Kidney (tissue), 14 donors: ENCODE results near the gene PDE6B. TPM values are rescaled to one million over a fixed set of nuclear protein-coding genes. Genes with fewer than 3 reads are reported as not detected.
"Not testable (repeated sequence)": the region's sequence is repeated elsewhere in the genome, so short reads cannot be mapped to it uniquely, and the experiment has no call there.

ENCODE experiments used
- DNase-seq, 5 donors: peaks; one replicate each; pipeline ENCODE4 v3.0.0-alpha.2; 2013 to 2020
- FAIRE-seq: peaks from 2 replicates; lab custom pipeline; 2012; peaks lifted over from hg19 to GRCh38; lab: Jason Lieb, UNC
- H3K27ac ChIP-seq, 2 donors: one replicate each; pipeline ENCODE4 v1.7.0; 2013; ENCODE audit warnings: low read depth in 2 of 2, low read length in 2 of 2, inconsistent platforms in 1 of 2
- H3K27me3 ChIP-seq: one replicate; pipeline ENCODE4 v1.7.1; 2013; ENCODE audit warnings: low read length, inconsistent platforms; ENCODE audit not compliant: control insufficient read depth, insufficient read depth
- H3K36me3 ChIP-seq, 3 donors: one replicate each; pipeline versions ENCODE4 v1.7.0 to v1.7.1; 2013; ENCODE audit warnings: low read length in 3 of 3, control low read depth in 1 of 3, inconsistent platforms in 1 of 3; ENCODE audit not compliant: insufficient read depth in 3 of 3, control insufficient read depth in 2 of 3
- H3K4me1 ChIP-seq, 3 donors: one replicate each; pipeline versions ENCODE4 v1.7.0 to v1.7.1; 2013; ENCODE audit warnings: low read length in 3 of 3, inconsistent platforms in 1 of 3, low read depth in 1 of 3; ENCODE audit not compliant: control insufficient read depth in 2 of 3, insufficient read depth in 2 of 3
- H3K4me3 ChIP-seq, 3 donors: one replicate each; pipeline versions ENCODE4 v1.7.0 to v1.8.1; 2013; ENCODE audit warnings: low read length in 3 of 3, control low read depth in 1 of 3, inconsistent platforms in 1 of 3
- H3K9ac ChIP-seq, 3 donors: one replicate each; pipeline versions ENCODE4 v1.7.0 to v1.7.1; 2013; ENCODE audit warnings: low read length in 3 of 3, control low read depth in 1 of 3, inconsistent platforms in 1 of 3
- H3K9me3 ChIP-seq, 3 donors: one replicate each; pipeline versions ENCODE4 v1.7.0 to v1.7.1; 2013; ENCODE audit warnings: low read length in 3 of 3, control low read depth in 1 of 3, inconsistent platforms in 1 of 3; ENCODE audit not compliant: control insufficient read depth in 2 of 3, insufficient read depth in 1 of 3
- CTCF ChIP-seq: IDR thresholded peaks from 3 replicates; pipeline ENCODE4 v1.5.1; 2012; ENCODE audit warnings: mild to moderate bottlenecking, moderate library complexity, borderline replicate concordance; ENCODE audit not compliant: insufficient read depth; ENCODE audit errors: extremely low read depth
- intact Hi-C: fragments of 100-400 bp; cut with DNase I; formaldehyde crosslinking; loops from one replicate; pipeline ENCODE4 v1.11.1; 2022
- polyA plus RNA-seq: library from polyadenylated mRNA; stranded (reverse); fragments of 350-450 nt; fragmentation: Illumina TruSeq; extraction: RNeasy Lipid Tissue Mini Kit (QIAGEN cat#74804); gene quantifications from one replicate; pipeline ENCODE4 v1.2.3, GENCODE V29; 2014; ENCODE audit warnings: low read depth, low replicate concordance; ENCODE audit not compliant: insufficient read depth
- total RNA-seq: library from RNA; stranded (reverse); fragmentation: NEBNext Ultra II Directional; extraction: Animal tissue kit (Norgen Biotek cat#: 25700); gene quantifications from one replicate; pipeline ENCODE4 v1.2.1, GENCODE V29; 2021
- donor health status: control.
- donor health status: control.
- donor health status: control.
- donor health status: control.
- donor health status: control.
- donor health status: DM: yes; HTN: yes; CAD: no.
- donor health status: Normal renal cell carcinoma (clear cell type).

PDE6B gene
- total and polyA plus RNA-seq, 2 donors from 2014 or later: 10.7 to 10.8 TPM

GRCh38 chr4:636628-637159 is 11.3 kb downstream of the PDE6B start:
- Histone ChIP-seq H3K9ac (no peak overlapping the region), H3K27me3 (no peaks in the 10 kb centered on the region), H3K4me1 (no peaks in the 10 kb centered on the region), H3K9me3 (peaks cover 0 to under 1% (median 0%) of the 10 kb centered on the region in 3 donors), H3K27ac (no peak overlapping the region), H3K4me3 (no peak overlapping the region), H3K36me3 (no peaks in the 10 kb centered on the region)
- no peak for TF ChIP-seq CTCF
- peak in 1 of 5 donors; percentile 35 for DNase-seq
- intact Hi-C loops: no loop called here
- no peak for FAIRE-seq

- H3K9ac ChIP-seq: no peak overlapping the region
- no peaks in the 10 kb centered on the region for H3K9me3 ChIP-seq
- TF ChIP-seq CTCF: no peak
- no peak overlapping the region for H3K27ac ChIP-seq
- no peak for FAIRE-seq
- H3K36me3 ChIP-seq: no peaks in the 10 kb centered on the region
- intact Hi-C loops: no loop called here
- no peak overlapping the region for H3K4me3 ChIP-seq
- H3K4me1 ChIP-seq: no peaks in the 10 kb centered on the region
- H3K27me3 ChIP-seq: no peaks in the 10 kb centered on the region
- DNase-seq: peak; percentile 75 to 80 (median 76)
Measured at GRCh38 chr4:637536-638280, 12.3 kb downstream of the PDE6B start.

GRCh38 chr4:642366-642765 is 17.0 kb downstream of the PDE6B start:
- H3K27me3 ChIP-seq, H3K9me3 ChIP-seq, intact Hi-C loops, H3K9ac ChIP-seq, FAIRE-seq, H3K27ac ChIP-seq, H3K4me3 ChIP-seq, H3K36me3 ChIP-seq, H3K4me1 ChIP-seq: not testable (repeated sequence)
- peak in 1 of 5 donors; percentile 12 for DNase-seq

GRCh38 chr4:646460-646859 is 21.1 kb downstream of the PDE6B start:
- intact Hi-C loops: no loop called here

More at GRCh38 chr4:646460-646859, 21.1 kb downstream of the PDE6B start:
- DNase-seq (peak in 2 of 5 donors; percentile 27 to 64), FAIRE-seq (no peak)
- Histone ChIP-seq H3K9me3 (no peaks in the 10 kb centered on the region), H3K4me1 (no peaks in the 10 kb centered on the region), H3K36me3 (no peaks in the 10 kb centered on the region), H3K27me3 (no peaks in the 10 kb centered on the region), H3K27ac (no peak overlapping the region), H3K9ac (no peak overlapping the region), H3K4me3 (no peak overlapping the region)
- no peak for TF ChIP-seq CTCF
